Naive B cell (primary cell): ENCODE measurements around the gene MALT1. TPM values are rescaled to one million over a fixed set of nuclear protein-coding genes. Genes with fewer than 3 reads are reported as not detected.

Experiments used
- ATAC-seq, 2 donors: fragments of 150-1000 bp; cut with Tn5 transposase; 2 replicates each; pipeline ENCODE4 v1.10.0; 2021; ENCODE audit warnings: low read depth in 2 of 2, mild to moderate bottlenecking in 2 of 2, moderate library complexity in 2 of 2
- DNase-seq: peaks from one replicate; pipeline ENCODE4 v3.0.0; 2022
- H3K27ac Mint-ChIP-seq, 6 donors: one replicate each; pipeline ENCODE4 v1.8.0; 2020 to 2022; ENCODE audit warnings: mild to moderate bottlenecking in 6 of 6, mixed read lengths in 6 of 6, moderate library complexity in 5 of 6, inconsistent platforms in 2 of 6
- H3K27me3 Mint-ChIP-seq, 3 donors: one replicate each; pipeline ENCODE4 v1.8.0; 2021 to 2022; ENCODE audit warnings: mixed read lengths in 3 of 3, mild to moderate bottlenecking in 1 of 3
- H3K36me3 Mint-ChIP-seq, 2 donors: one replicate each; pipeline ENCODE4 v1.8.0; 2020 to 2022; ENCODE audit warnings: mixed read lengths in 2 of 2, inconsistent platforms in 1 of 2, mild to moderate bottlenecking in 1 of 2
- H3K4me1 Mint-ChIP-seq, 3 donors: one replicate each; pipeline ENCODE4 v1.8.0; 2020 to 2022; ENCODE audit warnings: mixed read lengths in 3 of 3, inconsistent platforms in 1 of 3, mild to moderate bottlenecking in 1 of 3, moderate library complexity in 1 of 3
- H3K4me3 Mint-ChIP-seq, 8 donors: one replicate each; pipeline ENCODE4 v1.8.0; 2020 to 2022; ENCODE audit warnings: mild to moderate bottlenecking in 8 of 8, mixed read lengths in 8 of 8, moderate library complexity in 8 of 8, inconsistent platforms in 2 of 8
- H3K9me3 Mint-ChIP-seq, 7 donors: one replicate each; pipeline ENCODE4 v1.8.0; 2020 to 2022; ENCODE audit warnings: mixed read lengths in 7 of 7, mild to moderate bottlenecking in 5 of 7, inconsistent platforms in 2 of 7, moderate library complexity in 1 of 7
- polyA plus RNA-seq, 6 donors: library from polyadenylated mRNA; unstranded; fragments of 300-500 nt; fragmentation: Illumina TruSeq; gene quantifications; one replicate each; pipeline ENCODE4 v1.2.3, GENCODE V29; 2021; ENCODE audit warnings: low read depth in 6 of 6

MALT1 gene
- polyA plus RNA-seq = 10 to 100 TPM; 57.8 to 85.2 (median 63.0) TPM

GRCh38 chr18:58671111-58671631 lies at the start of gene MALT1:
Gene MALT1 (plus strand): TSS chr18:58671465. CDS start chr18:58671644, 179 bp downstream.
- peak within 1 kb of the TSS; percentile 95 to 99 (median 96) for H3K27ac Mint-ChIP-seq
- H3K4me1 Mint-ChIP-seq = peaks cover 53 to 76% (median 64%) of the 10 kb centered on the region in 3 donors
- H3K9me3 Mint-ChIP-seq = no peaks in the 10 kb centered on the region

GRCh38 chr18:58624011-58624410 lies 47.3 kb upstream of the MALT1 start:
- peaks cover 0 to 4% (median 0%) of the 10 kb centered on the region in 3 donors for H3K27me3 Mint-ChIP-seq

More at GRCh38 chr18:58671111-58671631, at the start of gene MALT1:
- peak; percentile 81 to 84 for ATAC-seq
- DNase-seq = peak; percentile 93
- no peaks in the 10 kb centered on the region for H3K27me3 Mint-ChIP-seq
- H3K4me3 Mint-ChIP-seq = peak within 1 kb of the TSS; percentile 93 to 98 (median 96)
- peaks cover 6 to 8% of the 10 kb centered on the region in 2 donors for H3K36me3 Mint-ChIP-seq

GRCh38 chr18:58625839-58626238 lies 45.4 kb upstream of the MALT1 start:
- no peak for ATAC-seq
- no peak overlapping the region for H3K4me3 Mint-ChIP-seq
- no peak for DNase-seq

More at GRCh38 chr18:58624011-58624410, 47.3 kb upstream of the MALT1 start:
- Mint-ChIP-seq H3K4me1 (peaks cover 6 to 22% (median 7%) of the 10 kb centered on the region in 3 donors), H3K36me3 (no peaks in the 10 kb centered on the region), H3K27ac (no peak overlapping the region), H3K9me3 (no peaks in the 10 kb centered on the region), H3K4me3 (no peak overlapping the region)
- ATAC-seq = no peak
- DNase-seq = no peak

GRCh38 chr18:58630071-58630470 lies 41.2 kb upstream of the MALT1 start:
- H3K36me3 Mint-ChIP-seq = no peaks in the 10 kb centered on the region
- peaks cover 5 to 24% (median 11%) of the 10 kb centered on the region in 3 donors for H3K4me1 Mint-ChIP-seq
- ATAC-seq = no peak
- H3K9me3 Mint-ChIP-seq = no peaks in the 10 kb centered on the region
- no peak for DNase-seq
- H3K27ac Mint-ChIP-seq = no peak overlapping the region
- no peak overlapping the region for H3K4me3 Mint-ChIP-seq
- no peaks in the 10 kb centered on the region for H3K27me3 Mint-ChIP-seq

More at GRCh38 chr18:58625839-58626238, 45.4 kb upstream of the MALT1 start:
- H3K27ac Mint-ChIP-seq = no peak overlapping the region
- peaks cover 7 to 28% (median 16%) of the 10 kb centered on the region in 3 donors for H3K4me1 Mint-ChIP-seq
- peaks cover 0 to 4% (median 0%) of the 10 kb centered on the region in 3 donors for H3K27me3 Mint-ChIP-seq
- H3K9me3 Mint-ChIP-seq = no peaks in the 10 kb centered on the region
- no peaks in the 10 kb centered on the region for H3K36me3 Mint-ChIP-seq

GRCh38 chr18:58631301-58631700 lies 40.0 kb upstream of the MALT1 start:
- H3K9me3 Mint-ChIP-seq = no peaks in the 10 kb centered on the region
- no peaks in the 10 kb centered on the region for H3K27me3 Mint-ChIP-seq
- H3K4me3 Mint-ChIP-seq = peak overlapping the region in 1 of 8 donors; percentile 12
- ATAC-seq (no peak), DNase-seq (no peak)
- no peak overlapping the region for H3K27ac Mint-ChIP-seq
- peaks cover 5 to 24% (median 11%) of the 10 kb centered on the region in 3 donors for H3K4me1 Mint-ChIP-seq
- H3K36me3 Mint-ChIP-seq = no peaks in the 10 kb centered on the region

GRCh38 chr18:58632552-58632951 lies 38.7 kb upstream of the MALT1 start:
- no peaks in the 10 kb centered on the region for H3K27me3 Mint-ChIP-seq
- peaks cover 11 to 24% (median 11%) of the 10 kb centered on the region in 3 donors for H3K4me1 Mint-ChIP-seq
- no peak overlapping the region for H3K4me3 Mint-ChIP-seq
- no peaks in the 10 kb centered on the region for H3K9me3 Mint-ChIP-seq
- DNase-seq (no peak), ATAC-seq (no peak)
- no peaks in the 10 kb centered on the region for H3K36me3 Mint-ChIP-seq
- peak overlapping the region in 1 of 6 donors; percentile 59 for H3K27ac Mint-ChIP-seq

- no peaks in the 10 kb centered on the region for H3K27me3 Mint-ChIP-seq
- ATAC-seq = no peak
- H3K4me1 Mint-ChIP-seq = peaks cover 19 to 24% (median 23%) of the 10 kb centered on the region in 3 donors
- no peak for DNase-seq
- no peaks in the 10 kb centered on the region for H3K36me3 Mint-ChIP-seq
- H3K9me3 Mint-ChIP-seq = no peaks in the 10 kb centered on the region
- peak overlapping the region in 1 of 6 donors; percentile 41 for H3K27ac Mint-ChIP-seq
- no peak overlapping the region for H3K4me3 Mint-ChIP-seq
Observed at GRCh38 chr18:58633874-58634273, 37.4 kb upstream of the MALT1 start.

GRCh38 chr18:58635891-58636290 lies 35.4 kb upstream of the MALT1 start:
- Mint-ChIP-seq H3K4me1 (peaks cover 12 to 27% (median 22%) of the 10 kb centered on the region in 3 donors), H3K27ac (peak overlapping the region in 1 of 6 donors; percentile 10), H3K36me3 (no peaks in the 10 kb centered on the region), H3K4me3 (no peak overlapping the region), H3K9me3 (no peaks in the 10 kb centered on the region), H3K27me3 (no peaks in the 10 kb centered on the region)
- ATAC-seq (no peak), DNase-seq (no peak)

- H3K27me3 Mint-ChIP-seq = no peaks in the 10 kb centered on the region
- H3K27ac Mint-ChIP-seq = peak overlapping the region in 2 of 6 donors; percentile 39 to 58
- H3K9me3 Mint-ChIP-seq = no peaks in the 10 kb centered on the region
- peak overlapping the region in 1 of 8 donors; percentile 17 for H3K4me3 Mint-ChIP-seq
- no peaks in the 10 kb centered on the region for H3K36me3 Mint-ChIP-seq
- ATAC-seq (no peak), DNase-seq (no peak)
- peaks cover 12 to 27% (median 22%) of the 10 kb centered on the region in 3 donors for H3K4me1 Mint-ChIP-seq
Observed at GRCh38 chr18:58637197-58637596, 34.1 kb upstream of the MALT1 start.

GRCh38 chr18:58637946-58638345 lies 33.3 kb upstream of the MALT1 start:
- no peaks in the 10 kb centered on the region for H3K27me3 Mint-ChIP-seq
- ATAC-seq (no peak), DNase-seq (no peak)
- H3K36me3 Mint-ChIP-seq = no peaks in the 10 kb centered on the region
- peak overlapping the region in 7 of 8 donors; percentile 17 to 60 (median 49) for H3K4me3 Mint-ChIP-seq
- H3K9me3 Mint-ChIP-seq = no peaks in the 10 kb centered on the region
- H3K4me1 Mint-ChIP-seq = peaks cover 12 to 27% (median 22%) of the 10 kb centered on the region in 3 donors
- peak overlapping the region; percentile 58 to 94 (median 70) for H3K27ac Mint-ChIP-seq

- Mint-ChIP-seq H3K9me3 (no peaks in the 10 kb centered on the region), H3K27me3 (no peaks in the 10 kb centered on the region), H3K36me3 (no peaks in the 10 kb centered on the region), H3K4me1 (peaks cover 10 to 27% (median 22%) of the 10 kb centered on the region in 3 donors), H3K4me3 (peak overlapping the region in 7 of 8 donors; percentile 0 to 60 (median 49)), H3K27ac (peak overlapping the region; percentile 58 to 94 (median 70))
- DNase-seq (peak; percentile 62), ATAC-seq (peak; percentile 90 to 94)
Observed at GRCh38 chr18:58638441-58638840, 32.8 kb upstream of the MALT1 start.

- no peaks in the 10 kb centered on the region for H3K9me3 Mint-ChIP-seq
- H3K27me3 Mint-ChIP-seq = no peaks in the 10 kb centered on the region
- no peak for ATAC-seq
- no peaks in the 10 kb centered on the region for H3K36me3 Mint-ChIP-seq
- H3K4me3 Mint-ChIP-seq = peak overlapping the region in 4 of 8 donors; percentile 17 to 60 (median 54)
- H3K4me1 Mint-ChIP-seq = peaks cover 6 to 27% (median 22%) of the 10 kb centered on the region in 3 donors
- H3K27ac Mint-ChIP-seq = peak overlapping the region in 3 of 6 donors; percentile 54 to 94 (median 57)
- DNase-seq = no peak
Observed at GRCh38 chr18:58639237-58639636, 32.0 kb upstream of the MALT1 start.

- Mint-ChIP-seq H3K4me1 (peaks cover 6 to 22% (median 22%) of the 10 kb centered on the region in 3 donors), H3K27ac (peak overlapping the region in 4 of 6 donors; percentile 28 to 69 (median 58)), H3K4me3 (peak overlapping the region in 3 of 8 donors; percentile 9 to 46 (median 40)), H3K9me3 (no peaks in the 10 kb centered on the region), H3K36me3 (no peaks in the 10 kb centered on the region), H3K27me3 (no peaks in the 10 kb centered on the region)
- ATAC-seq = peak; percentile 69 to 75
- no peak for DNase-seq
Observed at GRCh38 chr18:58639751-58640427, 31.4 kb upstream of the MALT1 start.

- H3K4me3 Mint-ChIP-seq = no peak overlapping the region
- H3K27ac Mint-ChIP-seq = no peak overlapping the region
- no peaks in the 10 kb centered on the region for H3K9me3 Mint-ChIP-seq
- no peaks in the 10 kb centered on the region for H3K36me3 Mint-ChIP-seq
- no peaks in the 10 kb centered on the region for H3K27me3 Mint-ChIP-seq
- no peak for DNase-seq
- H3K4me1 Mint-ChIP-seq = peaks cover 4 to 22% (median 22%) of the 10 kb centered on the region in 3 donors
- no peak for ATAC-seq
Observed at GRCh38 chr18:58640428-58640805, 30.8 kb upstream of the MALT1 start.
